ENCODE data around the gene MED12L. TPM values are rescaled to one million over a fixed set of nuclear protein-coding genes. Genes with fewer than 3 reads are reported as not detected.

Gene MED12L
- total RNA-seq, 4 donors from 2014 or later = under 0.01 to 0.34 (median 0.27) TPM

DNA sequence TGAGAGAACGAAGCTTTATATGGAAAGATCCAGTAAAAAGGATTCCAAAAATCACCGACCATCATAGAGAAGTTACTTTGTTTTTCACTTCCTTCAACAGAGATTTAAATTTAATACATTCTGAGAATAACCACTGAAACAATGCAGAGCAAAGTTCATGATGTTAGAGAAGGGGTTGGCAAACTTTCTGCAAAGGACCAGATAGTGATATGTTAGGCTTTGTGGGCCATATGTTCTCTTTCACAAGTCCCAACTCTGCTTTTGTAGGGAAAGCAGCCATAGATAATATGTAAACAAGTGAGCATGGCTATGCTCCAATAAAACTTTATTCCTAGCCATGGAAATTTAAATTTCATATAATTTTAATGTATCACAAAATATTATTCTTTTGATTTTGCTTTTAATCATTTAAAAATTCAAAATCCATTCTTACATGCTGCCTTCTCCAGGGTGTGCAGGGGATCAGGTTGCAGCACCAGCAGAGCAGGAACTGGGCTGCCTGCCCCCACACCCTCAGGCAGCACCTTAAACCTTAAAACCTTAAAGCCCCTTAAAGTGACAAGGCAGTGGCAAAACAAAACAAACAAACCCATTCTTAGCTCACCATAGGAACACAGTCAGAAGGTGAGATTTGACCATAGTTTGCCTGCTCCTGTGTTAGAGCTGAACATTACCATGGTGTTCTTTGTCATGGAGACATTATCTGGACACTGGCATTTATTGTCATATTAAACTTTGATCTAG is 392.3 kb downstream of the MED12L start:
- TF ChIP-seq, protein P1, sequence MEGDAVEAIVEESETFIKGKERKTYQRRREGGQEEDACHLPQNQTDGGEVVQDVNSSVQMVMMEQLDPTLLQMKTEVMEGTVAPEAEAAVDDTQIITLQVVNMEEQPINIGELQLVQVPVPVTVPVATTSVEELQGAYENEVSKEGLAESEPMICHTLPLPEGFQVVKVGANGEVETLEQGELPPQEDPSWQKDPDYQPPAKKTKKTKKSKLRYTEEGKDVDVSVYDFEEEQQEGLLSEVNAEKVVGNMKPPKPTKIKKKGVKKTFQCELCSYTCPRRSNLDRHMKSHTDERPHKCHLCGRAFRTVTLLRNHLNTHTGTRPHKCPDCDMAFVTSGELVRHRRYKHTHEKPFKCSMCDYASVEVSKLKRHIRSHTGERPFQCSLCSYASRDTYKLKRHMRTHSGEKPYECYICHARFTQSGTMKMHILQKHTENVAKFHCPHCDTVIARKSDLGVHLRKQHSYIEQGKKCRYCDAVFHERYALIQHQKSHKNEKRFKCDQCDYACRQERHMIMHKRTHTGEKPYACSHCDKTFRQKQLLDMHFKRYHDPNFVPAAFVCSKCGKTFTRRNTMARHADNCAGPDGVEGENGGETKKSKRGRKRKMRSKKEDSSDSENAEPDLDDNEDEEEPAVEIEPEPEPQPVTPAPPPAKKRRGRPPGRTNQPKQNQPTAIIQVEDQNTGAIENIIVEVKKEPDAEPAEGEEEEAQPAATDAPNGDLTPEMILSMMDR (IDR thresholded peaks at IDR 0.05; ENCODE audit: low read depth) = no peak

- TF ChIP-seq, protein P1 (IDR thresholded peaks at IDR 0.05; ENCODE audit: low read depth) = no peak
Observed at GRCh38 chr3:151478335-151478697, 392.9 kb downstream of the MED12L start.

- TF ChIP-seq, protein P1 (IDR thresholded peaks at IDR 0.05; ENCODE audit: low read depth) = no peak
Observed at GRCh38 chr3:151479452-151479851, 394.0 kb downstream of the MED12L start.

DNA sequence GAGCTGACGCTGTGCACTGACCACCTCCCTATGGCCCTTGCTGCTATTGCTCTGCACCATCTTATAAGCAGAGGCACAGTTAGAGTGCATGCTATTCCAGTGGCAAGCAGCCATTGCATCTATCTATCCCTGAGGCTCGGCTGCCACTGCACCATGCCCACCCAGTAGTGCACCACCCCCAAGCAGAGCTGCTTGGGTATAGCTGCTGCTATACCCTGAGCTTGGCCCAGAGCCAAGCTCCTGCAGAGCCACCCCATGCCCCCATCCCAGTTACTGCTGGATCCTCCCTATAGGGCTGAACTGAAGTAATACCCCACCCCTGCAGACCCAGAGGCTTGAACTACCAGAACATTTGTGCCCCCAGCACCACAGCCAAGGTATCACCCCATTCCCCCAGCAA is 395.0 kb downstream of the MED12L start:
- TF ChIP-seq, protein P1 (IDR thresholded peaks at IDR 0.05; ENCODE audit: low read depth) = no peak

DNA sequence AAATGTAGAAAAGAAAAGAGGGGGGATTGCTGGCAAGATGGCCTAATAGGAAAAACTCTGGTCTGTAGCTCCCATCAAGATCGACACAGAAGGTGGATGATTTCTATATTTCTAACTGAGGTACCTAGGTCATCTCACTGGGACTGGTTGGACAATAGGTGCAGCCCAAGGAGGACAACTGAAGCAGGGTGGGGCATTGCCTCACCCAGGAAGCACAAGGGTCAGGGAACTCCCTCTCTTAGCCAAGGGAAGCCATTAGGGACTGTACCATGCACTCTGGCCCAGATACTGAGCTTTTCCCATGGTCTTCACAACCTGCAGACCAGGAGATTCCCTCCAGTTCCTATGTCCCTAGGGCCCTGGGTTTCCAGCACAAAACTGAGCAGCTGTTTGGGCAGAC is 398.0 kb downstream of the MED12L start:
- TF ChIP-seq, protein P1 (IDR thresholded peaks at IDR 0.05; ENCODE audit: low read depth) = no peak

DNA sequence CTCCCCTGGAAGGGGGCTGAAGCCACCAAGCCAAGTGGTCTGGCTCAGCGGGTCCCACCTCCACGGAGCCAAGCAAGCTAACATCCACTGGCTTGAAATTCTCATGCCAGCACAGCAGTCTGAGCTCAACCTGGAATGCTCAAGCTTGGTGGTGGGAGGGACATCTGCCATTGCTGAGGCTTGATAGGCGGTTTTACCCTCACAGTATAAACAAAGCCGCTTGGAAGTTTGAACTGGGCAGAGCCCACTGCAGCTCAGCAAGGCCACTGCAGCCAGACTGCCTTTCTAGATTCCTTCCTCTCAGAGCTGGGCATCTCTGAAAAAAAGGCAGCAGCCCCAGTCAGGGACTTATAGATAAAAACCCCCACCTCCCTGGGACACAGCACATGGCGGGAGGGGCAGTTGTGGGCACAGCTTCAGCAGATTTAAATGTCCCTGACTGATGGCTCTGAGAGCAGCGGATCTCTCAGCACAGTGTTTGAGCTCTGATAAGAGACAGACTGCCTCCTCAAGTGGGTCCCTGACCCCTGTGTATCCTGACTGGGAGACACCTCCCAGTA is 398.6 kb downstream of the MED12L start:
- TF ChIP-seq, protein P1 (IDR thresholded peaks at IDR 0.05; ENCODE audit: low read depth) = no peak

Small RNA genes within 50 kb of the gene (small RNA-seq; reads per million reads assigned to genes)
- 5.9 reads per million, percentile 81 among the genes with 10 or more reads in this experiment for gene RNA5SP145

Other genes with a start within 250 kb of the MED12L start
- gene MINDY4B, start 180.2 kb upstream of the MED12L start, total RNA-seq = not detected
- not detected for gene CLRN1, start 112.9 kb upstream of the MED12L start, total RNA-seq
- 1 to 10 TPM in 3 of 4 donors, under 1 TPM in 1; 0.57 to 6.5 (median 3.3) TPM for gene GPR171, start 117.6 kb downstream of the MED12L start, total RNA-seq
- 10 to 100 TPM in 2 of 4 donors, 1 to 10 TPM in 2; 5.8 to 21.2 (median 9.3) TPM for gene P2RY14, start 192.9 kb downstream of the MED12L start, total RNA-seq
- gene GPR87, start 231.2 kb downstream of the MED12L start, total RNA-seq = not detected
- 1 to 10 TPM; 2.1 to 6.0 (median 3.4) TPM for gene P2RY13, start 243.9 kb downstream of the MED12L start, total RNA-seq